Neural cell (in vitro differentiated cells): Measurements from ENCODE around the gene LURAP1L.

Experiments used
- CTCF ChIP-seq: fragments of 450-650 bp; IDR thresholded peaks from 2 replicates; pipeline ENCODE4 v1.5.1; 2014; ENCODE audit warnings: antibody characterized with exemption, mild to moderate bottlenecking, moderate library complexity; ENCODE audit not compliant: poor library complexity, severe bottlenecking
- EZH2 ChIP-seq: fragments of 200-600, 300-800 bp; shearing (Covaris generic), sonication (generic); IDR thresholded peaks from 2 replicates; pipeline ENCODE4 v1.6.1; 2014; ENCODE audit warnings: antibody characterized with exemption, low read length, borderline replicate concordance, mild to moderate bottlenecking; ENCODE audit not compliant: insufficient read depth, poor library complexity, severe bottlenecking
- MXI1 ChIP-seq: fragments of 450-650 bp; conservative IDR thresholded peaks from 2 replicates; pipeline ENCODE4 v1.6.1; 2014; ENCODE audit warnings: antibody characterized with exemption, mild to moderate bottlenecking; ENCODE audit not compliant: poor library complexity, severe bottlenecking
- POLR2AphosphoS5 ChIP-seq: IDR thresholded peaks from 2 replicates; pipeline ENCODE4 v1.6.1; 2012
- RAD21 ChIP-seq: fragments of 450-650 bp; conservative IDR thresholded peaks from 2 replicates; pipeline ENCODE4 v1.6.1; 2014; ENCODE audit warnings: antibody characterized with exemption, mild to moderate bottlenecking, moderate library complexity
- SMC3 ChIP-seq: fragments of 450-650 bp; conservative IDR thresholded peaks from 2 replicates; pipeline ENCODE4 v1.6.1; 2014; ENCODE audit warnings: antibody characterized with exemption, mild to moderate bottlenecking, moderate library complexity; ENCODE audit not compliant: poor library complexity
- TAF1 ChIP-seq: IDR thresholded peaks from 2 replicates; pipeline ENCODE4 v1.6.1; 2012; ENCODE audit warnings: low read depth
- TF ChIP-seq, protein P1 (sequence below): IDR thresholded peaks from 2 replicates; pipeline ENCODE4 v1.6.1; 2012; ENCODE audit warnings: borderline replicate concordance

- TF ChIP-seq EZH2 (no peak), CTCF (no peak), POLR2AphosphoS5 (no peak), MXI1 (no peak), TAF1 (no peak), RAD21 (no peak), SMC3 (no peak)
- TF ChIP-seq, protein P1, sequence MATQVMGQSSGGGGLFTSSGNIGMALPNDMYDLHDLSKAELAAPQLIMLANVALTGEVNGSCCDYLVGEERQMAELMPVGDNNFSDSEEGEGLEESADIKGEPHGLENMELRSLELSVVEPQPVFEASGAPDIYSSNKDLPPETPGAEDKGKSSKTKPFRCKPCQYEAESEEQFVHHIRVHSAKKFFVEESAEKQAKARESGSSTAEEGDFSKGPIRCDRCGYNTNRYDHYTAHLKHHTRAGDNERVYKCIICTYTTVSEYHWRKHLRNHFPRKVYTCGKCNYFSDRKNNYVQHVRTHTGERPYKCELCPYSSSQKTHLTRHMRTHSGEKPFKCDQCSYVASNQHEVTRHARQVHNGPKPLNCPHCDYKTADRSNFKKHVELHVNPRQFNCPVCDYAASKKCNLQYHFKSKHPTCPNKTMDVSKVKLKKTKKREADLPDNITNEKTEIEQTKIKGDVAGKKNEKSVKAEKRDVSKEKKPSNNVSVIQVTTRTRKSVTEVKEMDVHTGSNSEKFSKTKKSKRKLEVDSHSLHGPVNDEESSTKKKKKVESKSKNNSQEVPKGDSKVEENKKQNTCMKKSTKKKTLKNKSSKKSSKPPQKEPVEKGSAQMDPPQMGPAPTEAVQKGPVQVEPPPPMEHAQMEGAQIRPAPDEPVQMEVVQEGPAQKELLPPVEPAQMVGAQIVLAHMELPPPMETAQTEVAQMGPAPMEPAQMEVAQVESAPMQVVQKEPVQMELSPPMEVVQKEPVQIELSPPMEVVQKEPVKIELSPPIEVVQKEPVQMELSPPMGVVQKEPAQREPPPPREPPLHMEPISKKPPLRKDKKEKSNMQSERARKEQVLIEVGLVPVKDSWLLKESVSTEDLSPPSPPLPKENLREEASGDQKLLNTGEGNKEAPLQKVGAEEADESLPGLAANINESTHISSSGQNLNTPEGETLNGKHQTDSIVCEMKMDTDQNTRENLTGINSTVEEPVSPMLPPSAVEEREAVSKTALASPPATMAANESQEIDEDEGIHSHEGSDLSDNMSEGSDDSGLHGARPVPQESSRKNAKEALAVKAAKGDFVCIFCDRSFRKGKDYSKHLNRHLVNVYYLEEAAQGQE: no peak
Observed at GRCh38 chr9:12809720-12810119, 34.9 kb downstream of the LURAP1L start.
